RWPE1 (cell line): Measurements from ENCODE around the gene AMER2.
"Not testable (repeated sequence)": the region's sequence is repeated elsewhere in the genome, so short reads cannot be mapped to it uniquely, and the experiment has no call there.

Experiments
- CTCF ChIA-PET: fragments of 350-600 bp; sonication (Branson Sonifier 250); formaldehyde crosslinking; extraction: SDS; loops from one replicate; lab custom pipeline; 2021; lab: Yijun Ruan, JAX
- POLR2A ChIA-PET: fragments of 400-600 bp; formaldehyde crosslinking; extraction: SDS; loops from one replicate; lab custom pipeline; 2020; ENCODE audit warnings: antibody characterized with exemption; ENCODE audit not compliant: low non-redundant PET; lab: Yijun Ruan, JAX
- DNase-seq: peaks from one replicate; pipeline ENCODE4 v3.0.0; 2012; ENCODE audit warnings: low spot score
- H3K27ac ChIP-seq: fragments of 450-650 bp; 2 replicates; pipeline ENCODE4 v1.5.1; 2017
- TF ChIP-seq, protein P1 (sequence below): fragments of 450-650 bp; conservative IDR thresholded peaks from 2 replicates; pipeline ENCODE4 v1.5.1; 2017; ENCODE audit warnings: low read depth, mild to moderate bottlenecking

Gene AMER2

DNA sequence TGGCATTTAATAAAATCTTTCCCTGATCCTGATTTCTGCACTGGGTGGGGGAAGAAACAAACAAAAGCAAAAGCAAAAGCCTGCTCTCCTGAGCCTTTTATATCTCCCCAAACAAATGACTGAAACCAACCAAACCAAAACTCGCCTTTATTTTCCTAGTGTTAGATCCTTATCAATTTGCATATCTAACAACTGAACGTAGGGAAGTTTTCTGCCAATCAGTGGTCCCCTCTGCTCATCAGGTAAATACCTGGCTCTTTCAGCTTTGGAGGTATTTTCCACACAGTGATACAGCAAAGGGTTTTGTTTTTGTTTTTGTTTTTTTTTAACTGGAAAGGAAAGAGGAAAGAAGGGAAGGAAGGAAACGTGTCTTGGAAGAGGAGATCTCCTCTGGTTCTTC, 3.3 kb downstream of the AMER2 start:
- no peak for DNase-seq
- H3K27ac ChIP-seq = no peak overlapping the region
- TF ChIP-seq, protein P1, sequence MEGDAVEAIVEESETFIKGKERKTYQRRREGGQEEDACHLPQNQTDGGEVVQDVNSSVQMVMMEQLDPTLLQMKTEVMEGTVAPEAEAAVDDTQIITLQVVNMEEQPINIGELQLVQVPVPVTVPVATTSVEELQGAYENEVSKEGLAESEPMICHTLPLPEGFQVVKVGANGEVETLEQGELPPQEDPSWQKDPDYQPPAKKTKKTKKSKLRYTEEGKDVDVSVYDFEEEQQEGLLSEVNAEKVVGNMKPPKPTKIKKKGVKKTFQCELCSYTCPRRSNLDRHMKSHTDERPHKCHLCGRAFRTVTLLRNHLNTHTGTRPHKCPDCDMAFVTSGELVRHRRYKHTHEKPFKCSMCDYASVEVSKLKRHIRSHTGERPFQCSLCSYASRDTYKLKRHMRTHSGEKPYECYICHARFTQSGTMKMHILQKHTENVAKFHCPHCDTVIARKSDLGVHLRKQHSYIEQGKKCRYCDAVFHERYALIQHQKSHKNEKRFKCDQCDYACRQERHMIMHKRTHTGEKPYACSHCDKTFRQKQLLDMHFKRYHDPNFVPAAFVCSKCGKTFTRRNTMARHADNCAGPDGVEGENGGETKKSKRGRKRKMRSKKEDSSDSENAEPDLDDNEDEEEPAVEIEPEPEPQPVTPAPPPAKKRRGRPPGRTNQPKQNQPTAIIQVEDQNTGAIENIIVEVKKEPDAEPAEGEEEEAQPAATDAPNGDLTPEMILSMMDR = no peak
- ChIA-PET CTCF (no interaction called here), POLR2A (no interaction called here)

DNA sequence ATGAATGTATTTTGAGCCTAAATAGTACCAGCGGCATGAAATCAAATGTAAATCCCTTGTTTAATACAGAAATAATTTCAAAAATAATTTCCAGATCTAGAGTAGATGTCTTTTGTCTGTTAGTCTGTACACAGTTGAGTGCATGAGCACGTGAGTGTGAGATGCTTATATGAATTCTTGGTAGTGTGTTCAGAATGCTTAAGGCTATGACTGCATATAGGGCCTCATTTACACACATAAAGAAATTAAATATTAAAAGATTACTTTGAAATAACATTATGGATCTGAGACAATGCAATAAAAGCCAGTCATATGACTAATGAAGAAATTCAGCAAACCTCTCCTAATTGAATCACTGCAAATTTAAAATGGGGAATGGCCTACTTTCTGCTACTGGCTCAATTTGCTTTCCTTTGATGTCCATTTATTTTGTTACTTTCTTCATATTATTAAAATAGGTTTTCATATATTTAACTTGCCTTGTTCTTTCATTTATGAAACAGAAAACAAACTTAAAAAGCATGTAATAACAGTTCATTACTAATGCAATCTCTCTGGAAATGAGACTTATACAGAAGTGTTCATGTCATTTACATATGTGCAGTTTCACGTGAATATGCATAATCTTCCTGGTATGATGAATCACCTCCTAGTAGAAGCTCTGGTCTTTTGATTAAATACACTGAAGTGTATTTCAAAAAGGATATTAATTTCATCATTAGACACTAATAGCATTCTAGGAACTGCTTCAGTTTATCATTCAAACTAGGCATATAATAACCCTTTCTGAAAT, 4.5 kb downstream of the AMER2 start:
- TF ChIP-seq, protein P1 = no peak
- ChIA-PET CTCF (no interaction called here), POLR2A (no interaction called here)
- no peak overlapping the region for H3K27ac ChIP-seq
- no peak for DNase-seq

DNA sequence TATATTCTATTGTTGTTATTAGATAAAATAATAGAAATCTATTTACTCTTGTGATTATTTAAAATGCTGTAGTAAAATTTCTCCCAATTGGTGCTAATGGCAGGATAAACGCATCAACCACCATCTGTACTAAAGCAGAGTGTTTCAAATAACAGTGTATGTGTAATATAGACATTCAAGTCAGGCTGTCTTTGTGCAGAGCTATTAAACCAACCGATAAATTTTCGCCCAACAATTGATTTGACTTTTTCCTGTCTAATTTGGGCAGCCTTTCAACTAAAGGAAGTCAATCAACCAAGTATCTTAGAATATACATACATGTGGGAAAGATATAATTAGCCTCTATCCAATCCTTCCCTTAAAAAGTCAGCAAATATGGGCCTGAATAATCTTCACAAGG, 5.8 kb downstream of the AMER2 start:
- no peak for DNase-seq
- CTCF ChIA-PET = no interaction called here

DNA sequence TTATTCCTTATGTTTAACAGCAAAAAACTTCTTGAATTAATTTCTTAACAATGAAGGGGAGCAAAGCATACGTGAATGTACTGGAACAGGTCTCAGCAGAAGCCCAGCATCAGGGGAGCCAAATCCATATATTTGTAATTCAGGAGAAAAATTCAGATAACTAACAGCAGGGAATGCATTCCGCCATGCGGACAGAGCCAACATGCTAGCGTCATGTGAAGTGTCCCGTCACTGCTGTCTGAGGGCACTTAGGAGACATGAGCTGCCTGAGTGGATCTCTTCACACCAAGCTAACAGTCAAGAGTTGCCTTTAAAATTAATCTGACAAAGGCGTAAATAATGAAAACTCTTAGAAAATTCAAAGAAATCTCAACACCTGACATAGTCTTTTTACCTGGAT, 6.4 kb downstream of the AMER2 start:
- TF ChIP-seq, protein P1 = no peak
- DNase-seq = no peak
- ChIA-PET CTCF (no interaction called here), POLR2A (no interaction called here)
- no peak overlapping the region for H3K27ac ChIP-seq

More for the DNA sequence above, 5.8 kb downstream of the AMER2 start:
- TF ChIP-seq, protein P1 = no peak
- POLR2A ChIA-PET = no interaction called here
- H3K27ac ChIP-seq = no peak overlapping the region

DNA sequence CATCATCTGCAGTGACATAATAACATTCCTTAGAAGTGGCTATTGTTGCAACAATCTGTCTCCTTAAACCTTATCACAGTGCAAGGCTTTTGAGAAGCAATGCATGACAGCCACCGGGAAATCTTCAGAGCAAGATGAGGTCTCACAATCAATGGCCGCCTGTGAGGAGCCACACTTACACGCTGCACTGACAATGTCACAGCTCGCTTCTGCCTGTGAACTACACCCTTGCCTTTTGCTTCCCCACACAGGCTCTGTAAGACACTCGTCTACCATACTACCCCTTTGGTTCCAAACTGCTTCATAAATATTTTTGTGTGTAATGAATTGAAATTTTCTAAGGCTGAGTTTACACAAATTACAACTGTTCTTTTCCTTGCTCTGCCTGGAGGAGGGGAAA, 6.9 kb downstream of the AMER2 start:
- CTCF ChIA-PET, DNase-seq, POLR2A ChIA-PET, H3K27ac ChIP-seq: not testable (repeated sequence)

DNA sequence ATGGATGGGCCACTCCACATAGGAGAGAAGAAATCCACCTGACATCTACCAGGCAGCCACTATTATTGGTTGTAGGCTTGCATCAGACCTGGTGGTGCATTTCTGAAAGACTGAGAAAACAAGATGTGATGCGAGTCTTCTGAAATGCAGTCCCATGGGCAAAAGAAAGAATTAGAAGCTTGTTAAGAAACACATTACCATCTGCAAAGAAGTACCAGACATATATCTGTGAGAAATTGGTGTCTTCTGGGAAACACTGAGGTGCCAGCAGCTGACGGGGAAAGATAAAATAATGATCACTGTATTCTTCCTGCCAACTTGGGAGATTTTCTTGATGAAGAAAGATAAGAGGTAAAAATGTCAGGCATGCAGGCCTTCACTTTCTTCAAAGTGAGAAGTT, 14.4 kb downstream of the AMER2 start:
- TF ChIP-seq, protein P1 = no peak
- H3K27ac ChIP-seq = no peak overlapping the region
- DNase-seq = no peak
- POLR2A ChIA-PET = no interaction called here
- CTCF ChIA-PET = interaction anchor here (0.7 kb wide), 1 partner anchor 920 kb away, joined by 3 read pairs; no protein-coding TSS in a partner anchor

DNA sequence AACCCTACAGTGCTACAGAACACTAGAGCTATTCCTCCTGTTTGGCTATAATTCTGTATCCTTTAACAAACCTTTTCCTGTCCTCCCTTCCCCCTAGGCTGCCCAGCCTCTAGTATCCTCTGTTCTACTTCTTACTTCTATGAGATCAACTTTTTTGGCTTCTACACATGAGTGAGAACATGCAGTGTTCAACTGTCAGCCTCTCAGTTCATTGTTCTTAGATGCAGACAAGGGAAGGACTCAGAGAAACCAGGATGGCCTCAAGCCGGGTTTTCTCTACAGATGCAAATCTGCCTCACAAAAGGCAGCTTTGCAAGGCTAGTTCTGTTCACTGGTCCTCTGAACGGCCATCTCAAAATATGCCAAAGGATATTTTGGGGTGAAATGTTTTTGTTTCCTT, 18.4 kb downstream of the AMER2 start:
- DNase-seq = no peak
- ChIA-PET POLR2A (no interaction called here), CTCF (no interaction called here)
- TF ChIP-seq, protein P1 = no peak
- no peak overlapping the region for H3K27ac ChIP-seq
